ENCODE results near the gene ALPK3. TPM values are rescaled to one million over a fixed set of nuclear protein-coding genes. Genes with fewer than 3 reads are reported as not detected.

The ALPK3 gene
- total RNA-seq, 3 donors from 2014 or later (not counting 1 experiment from before 2014, with no cell fraction given), result 0.35 to 1.1 (median 0.63) TPM

DNA sequence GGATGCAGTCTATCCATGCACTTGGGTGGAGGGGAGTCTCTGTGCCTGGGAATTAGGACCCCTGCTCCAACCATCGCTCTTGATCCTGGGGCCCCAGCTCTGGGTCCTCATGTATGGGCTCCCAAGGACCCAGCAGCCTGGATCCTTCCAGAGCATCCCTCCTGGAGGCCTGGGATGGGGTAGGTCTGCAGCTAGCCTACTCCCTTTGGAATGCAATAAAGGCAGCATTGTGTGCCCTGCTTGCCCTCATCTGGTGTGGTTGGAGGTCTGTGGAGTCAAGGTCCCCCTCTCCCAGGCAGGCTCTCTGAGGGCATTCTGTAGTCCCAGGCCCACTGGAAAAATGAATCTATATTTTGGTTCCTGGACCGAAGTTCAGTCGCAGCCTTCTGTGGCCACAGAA, 52.4 kb downstream of the ALPK3 start:
- Histone ChIP-seq H3K4me3 (ENCODE audit: low read length) (no peak overlapping the region), H3K36me3 (ENCODE audit: control insufficient read depth, insufficient read depth, low read length) (no peaks in the 10 kb centered on the region), H3K27ac (ENCODE audit: low read length) (no peak overlapping the region), H3K27me3 (ENCODE audit: control insufficient read depth, insufficient read depth, low read length) (no peaks in the 10 kb centered on the region), H3K4me1 (ENCODE audit: control insufficient read depth, insufficient read depth, low read length) (no peaks in the 10 kb centered on the region), H3K9me3 (ENCODE audit: control insufficient read depth, insufficient read depth, low read length) (no peaks in the 10 kb centered on the region)
- TF ChIP-seq, protein P1, sequence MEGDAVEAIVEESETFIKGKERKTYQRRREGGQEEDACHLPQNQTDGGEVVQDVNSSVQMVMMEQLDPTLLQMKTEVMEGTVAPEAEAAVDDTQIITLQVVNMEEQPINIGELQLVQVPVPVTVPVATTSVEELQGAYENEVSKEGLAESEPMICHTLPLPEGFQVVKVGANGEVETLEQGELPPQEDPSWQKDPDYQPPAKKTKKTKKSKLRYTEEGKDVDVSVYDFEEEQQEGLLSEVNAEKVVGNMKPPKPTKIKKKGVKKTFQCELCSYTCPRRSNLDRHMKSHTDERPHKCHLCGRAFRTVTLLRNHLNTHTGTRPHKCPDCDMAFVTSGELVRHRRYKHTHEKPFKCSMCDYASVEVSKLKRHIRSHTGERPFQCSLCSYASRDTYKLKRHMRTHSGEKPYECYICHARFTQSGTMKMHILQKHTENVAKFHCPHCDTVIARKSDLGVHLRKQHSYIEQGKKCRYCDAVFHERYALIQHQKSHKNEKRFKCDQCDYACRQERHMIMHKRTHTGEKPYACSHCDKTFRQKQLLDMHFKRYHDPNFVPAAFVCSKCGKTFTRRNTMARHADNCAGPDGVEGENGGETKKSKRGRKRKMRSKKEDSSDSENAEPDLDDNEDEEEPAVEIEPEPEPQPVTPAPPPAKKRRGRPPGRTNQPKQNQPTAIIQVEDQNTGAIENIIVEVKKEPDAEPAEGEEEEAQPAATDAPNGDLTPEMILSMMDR (IDR thresholded peaks at IDR 0.05), result no peak
- H3K27me3 Mint-ChIP-seq (ENCODE audit: low read depth in 2 of 2), result no peaks in the 10 kb centered on the region
- no peak overlapping the region for H3K4me3 Mint-ChIP-seq
- DNase-seq (no peak), ATAC-seq (no peak)
- no peaks in the 10 kb centered on the region for H3K9me3 Mint-ChIP-seq
- H3K36me3 Mint-ChIP-seq, result no peaks in the 10 kb centered on the region
- WGBS (ENCODE audit: insufficient coverage), result 91% methylated on average over 3 of the region's 3 CpGs
- H3K27ac Mint-ChIP-seq, result peak overlapping the region in 1 of 2 donors; percentile 60
- intact Hi-C loops (cut with micrococcal nuclease), result no loop called here
- H3K4me1 Mint-ChIP-seq, result peaks cover 0 to 6% of the 10 kb centered on the region in 2 donors

DNA sequence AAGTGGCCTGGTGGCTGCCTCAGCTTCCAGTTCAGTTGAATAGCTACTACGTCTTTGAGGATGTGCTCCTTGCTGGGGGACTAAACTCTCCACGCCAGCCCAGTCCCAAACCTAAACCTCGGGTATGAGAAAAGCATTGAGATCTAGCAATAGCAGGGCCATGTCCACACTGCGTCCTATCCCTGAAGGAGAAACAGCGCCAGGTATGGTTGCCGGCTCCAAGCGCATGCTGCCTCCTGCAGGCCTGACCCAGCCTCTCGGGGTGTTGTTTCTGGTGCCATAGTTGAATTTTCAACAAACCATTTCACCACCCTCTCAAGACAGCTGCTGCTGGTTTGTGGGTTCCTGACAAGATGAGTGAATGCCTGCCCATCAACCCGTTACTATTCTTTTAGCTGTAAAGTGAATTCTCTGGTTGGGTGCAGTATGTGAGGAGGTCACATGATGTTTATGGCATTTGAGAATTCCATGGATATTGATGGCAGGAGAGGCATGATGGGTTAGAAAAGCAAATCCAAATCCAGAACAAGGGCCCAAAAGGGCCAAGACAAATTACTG, 54.4 kb downstream of the ALPK3 start:
- ATAC-seq (no peak), DNase-seq (peak in 1 of 2 donors; percentile 16)
- Mint-ChIP-seq H3K9me3 (no peaks in the 10 kb centered on the region), H3K36me3 (no peaks in the 10 kb centered on the region), H3K4me1 (peaks cover 0 to 6% of the 10 kb centered on the region in 2 donors), H3K27ac (no peak overlapping the region), H3K27me3 (ENCODE audit: low read depth in 2 of 2) (no peaks in the 10 kb centered on the region), H3K4me3 (no peak overlapping the region)
- Histone ChIP-seq H3K27me3 (ENCODE audit: control insufficient read depth, insufficient read depth, low read length) (no peaks in the 10 kb centered on the region), H3K36me3 (ENCODE audit: control insufficient read depth, insufficient read depth, low read length) (no peaks in the 10 kb centered on the region), H3K4me3 (ENCODE audit: low read length) (no peak overlapping the region), H3K27ac (ENCODE audit: low read length) (no peak overlapping the region), H3K9me3 (ENCODE audit: control insufficient read depth, insufficient read depth, low read length) (no peaks in the 10 kb centered on the region), H3K4me1 (ENCODE audit: control insufficient read depth, insufficient read depth, low read length) (no peaks in the 10 kb centered on the region)
- intact Hi-C loops (cut with micrococcal nuclease), result no loop called here
- TF ChIP-seq, protein P1 (IDR thresholded peaks at IDR 0.05), result no peak
- WGBS (ENCODE audit: insufficient coverage), result 91% methylated on average over 9 of the region's 9 CpGs

DNA sequence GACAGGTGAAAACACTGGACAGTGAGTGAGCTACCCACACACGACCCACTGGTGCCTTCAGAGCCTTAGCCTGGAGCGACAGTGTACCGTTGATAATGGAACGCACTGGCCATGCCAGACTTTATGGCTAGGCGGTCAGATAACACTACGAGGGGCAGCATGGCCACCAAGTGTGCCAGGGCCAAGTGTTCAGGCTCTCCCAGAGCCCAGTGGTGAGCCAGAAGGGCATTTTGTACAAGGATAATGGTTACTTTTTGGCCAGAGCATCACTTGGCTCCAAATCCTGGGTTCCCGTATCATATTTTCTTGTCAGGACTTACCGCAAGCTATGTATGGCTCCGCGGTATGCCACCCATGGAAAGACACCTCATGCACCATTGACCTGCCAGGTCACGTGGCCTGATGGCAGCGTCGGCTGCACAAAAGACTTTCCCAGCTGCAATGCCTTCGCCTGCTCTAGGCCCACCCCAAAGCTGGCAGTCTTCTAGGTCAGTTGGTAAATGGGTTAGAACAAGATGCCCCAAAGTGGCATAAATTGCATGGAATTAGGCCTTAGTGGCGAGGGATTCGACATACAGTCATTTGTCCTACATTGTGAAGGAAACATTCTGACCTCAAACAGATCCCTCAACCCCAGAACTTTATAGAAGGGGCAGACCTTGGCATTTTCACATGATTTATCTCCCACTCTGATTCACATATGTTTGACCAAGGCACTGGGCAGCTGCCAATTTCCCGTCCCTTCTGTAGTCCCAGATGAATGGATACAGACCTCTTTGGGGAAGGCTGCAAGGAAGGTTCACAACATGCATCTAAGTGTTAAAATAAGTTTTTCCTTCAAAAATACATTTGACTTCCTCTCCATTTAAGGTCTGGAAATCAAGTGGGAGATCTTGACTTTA, 55.1 kb downstream of the ALPK3 start:
- H3K4me1 ChIP-seq (ENCODE audit: control insufficient read depth, insufficient read depth, low read length), result no peaks in the 10 kb centered on the region
- intact Hi-C loops (cut with micrococcal nuclease), result no loop called here
- H3K27ac Mint-ChIP-seq, result no peak overlapping the region
- no peak for DNase-seq
- WGBS (ENCODE audit: insufficient coverage), result 91% methylated on average over 17 of the region's 17 CpGs
- H3K9me3 ChIP-seq (ENCODE audit: control insufficient read depth, insufficient read depth, low read length), result no peaks in the 10 kb centered on the region
- H3K27me3 Mint-ChIP-seq (ENCODE audit: low read depth in 2 of 2), result no peaks in the 10 kb centered on the region
- no peak overlapping the region for H3K4me3 ChIP-seq (ENCODE audit: low read length)
- H3K27me3 ChIP-seq (ENCODE audit: control insufficient read depth, insufficient read depth, low read length), result no peaks in the 10 kb centered on the region
- H3K4me3 Mint-ChIP-seq, result no peak overlapping the region
- TF ChIP-seq, protein P1 (IDR thresholded peaks at IDR 0.05), result no peak
- no peak overlapping the region for H3K27ac ChIP-seq (ENCODE audit: low read length)
- H3K9me3 Mint-ChIP-seq, result no peaks in the 10 kb centered on the region
- no peak for ATAC-seq
- no peaks in the 10 kb centered on the region for H3K36me3 ChIP-seq (ENCODE audit: control insufficient read depth, insufficient read depth, low read length)
- peaks cover 0 to 6% of the 10 kb centered on the region in 2 donors for H3K4me1 Mint-ChIP-seq
- no peaks in the 10 kb centered on the region for H3K36me3 Mint-ChIP-seq

Data from natural killer cell (primary cell).